Subcutaneous abdominal adipose tissue (tissue), 5 donors: ENCODE measurements around the gene ALX4.

Source experiments
- H3K27ac ChIP-seq: one replicate; pipeline ENCODE4 v1.7.0; 2013; ENCODE audit warnings: low read depth, mild to moderate bottlenecking, inconsistent platforms, low read length, moderate library complexity
- H3K27me3 ChIP-seq, 5 donors: one replicate each; pipeline ENCODE4 v1.7.0; 2013; ENCODE audit warnings: low read length in 5 of 5, inconsistent platforms in 1 of 5; ENCODE audit not compliant: control insufficient read depth in 5 of 5, insufficient read depth in 4 of 5
- H3K36me3 ChIP-seq, 5 donors: one replicate each; pipeline ENCODE4 v1.7.0; 2013; ENCODE audit warnings: low read length in 5 of 5; ENCODE audit not compliant: control insufficient read depth in 5 of 5, insufficient read depth in 5 of 5
- H3K4me1 ChIP-seq, 5 donors: one replicate each; pipeline ENCODE4 v1.7.0; 2013; ENCODE audit warnings: low read length in 5 of 5, mild to moderate bottlenecking in 3 of 5, moderate library complexity in 1 of 5; ENCODE audit not compliant: control insufficient read depth in 5 of 5, insufficient read depth in 5 of 5
- H3K4me3 ChIP-seq, 5 donors: one replicate each; pipeline ENCODE4 v1.7.0; 2013; ENCODE audit warnings: low read length in 5 of 5, low read depth in 1 of 5
- H3K9ac ChIP-seq, 5 donors: one replicate each; pipeline ENCODE4 v1.7.0; 2013; ENCODE audit warnings: low read length in 5 of 5, mild to moderate bottlenecking in 4 of 5, moderate library complexity in 3 of 5
- H3K9me3 ChIP-seq, 5 donors: one replicate each; pipeline ENCODE4 v1.7.0; 2013; ENCODE audit warnings: low read length in 5 of 5; ENCODE audit not compliant: control insufficient read depth in 5 of 5
- donor health status: healthy.
- donor health status: healthy.
- donor health status: healthy.
- donor health status: healthy.
- donor health status: healthy.

The ALX4 gene

GRCh38 chr11:44236296-44236695 is 73.6 kb downstream of the ALX4 start:
- Histone ChIP-seq H3K9me3 (no peaks in the 10 kb centered on the region), H3K27ac (no peak overlapping the region), H3K27me3 (no peaks in the 10 kb centered on the region), H3K4me3 (no peak overlapping the region), H3K36me3 (peaks cover 2 to 31% (median 15%) of the 10 kb centered on the region in 5 donors), H3K4me1 (peaks cover 0 to 11% (median 5%) of the 10 kb centered on the region in 5 donors), H3K9ac (no peak overlapping the region)

GRCh38 chr11:44235765-44236201 is 74.2 kb downstream of the ALX4 start:
- no peak overlapping the region for H3K9ac ChIP-seq
- H3K27me3 ChIP-seq: no peaks in the 10 kb centered on the region
- H3K4me1 ChIP-seq: peaks cover 0 to 11% (median 5%) of the 10 kb centered on the region in 5 donors
- H3K27ac ChIP-seq: no peak overlapping the region
- H3K9me3 ChIP-seq: no peaks in the 10 kb centered on the region
- peaks cover 2 to 31% (median 13%) of the 10 kb centered on the region in 5 donors for H3K36me3 ChIP-seq
- no peak overlapping the region for H3K4me3 ChIP-seq

GRCh38 chr11:44229624-44230023 is 80.3 kb downstream of the ALX4 start:
- H3K4me1 ChIP-seq: no peaks in the 10 kb centered on the region
- H3K36me3 ChIP-seq: peaks cover 0 to 5% (median 0%) of the 10 kb centered on the region in 5 donors
- H3K9ac ChIP-seq: no peak overlapping the region
- H3K4me3 ChIP-seq: no peak overlapping the region
- H3K27ac ChIP-seq: no peak overlapping the region
- H3K9me3 ChIP-seq: no peaks in the 10 kb centered on the region
- peaks cover 0 to 2% (median 0%) of the 10 kb centered on the region in 5 donors for H3K27me3 ChIP-seq

- no peak overlapping the region for H3K9ac ChIP-seq
- no peaks in the 10 kb centered on the region for H3K4me1 ChIP-seq
- no peak overlapping the region for H3K4me3 ChIP-seq
- H3K27me3 ChIP-seq: peaks cover 0 to 2% (median 0%) of the 10 kb centered on the region in 5 donors
- peaks cover 0 to 5% (median 0%) of the 10 kb centered on the region in 5 donors for H3K36me3 ChIP-seq
- H3K9me3 ChIP-seq: no peaks in the 10 kb centered on the region
- H3K27ac ChIP-seq: no peak overlapping the region
Observed at GRCh38 chr11:44229098-44229497, 80.8 kb downstream of the ALX4 start.

- Histone ChIP-seq H3K27ac (no peak overlapping the region), H3K36me3 (peaks cover 0 to 5% (median 0%) of the 10 kb centered on the region in 5 donors), H3K4me1 (no peaks in the 10 kb centered on the region), H3K27me3 (peaks cover 0 to 2% (median 0%) of the 10 kb centered on the region in 5 donors), H3K9me3 (no peaks in the 10 kb centered on the region), H3K9ac (no peak overlapping the region), H3K4me3 (no peak overlapping the region)
Observed at GRCh38 chr11:44228379-44228778, 81.6 kb downstream of the ALX4 start.

- Histone ChIP-seq H3K27ac (no peak overlapping the region), H3K4me3 (no peak overlapping the region), H3K27me3 (peaks cover 0 to 2% (median 0%) of the 10 kb centered on the region in 5 donors), H3K36me3 (peaks cover 0 to 3% (median 0%) of the 10 kb centered on the region in 5 donors), H3K9ac (no peak overlapping the region), H3K9me3 (no peaks in the 10 kb centered on the region), H3K4me1 (no peaks in the 10 kb centered on the region)
Observed at GRCh38 chr11:44226945-44227344, 83.0 kb downstream of the ALX4 start.

- Histone ChIP-seq H3K4me3 (no peak overlapping the region), H3K4me1 (peaks cover 0 to 2% (median 0%) of the 10 kb centered on the region in 5 donors), H3K27ac (no peak overlapping the region), H3K9ac (no peak overlapping the region), H3K9me3 (no peaks in the 10 kb centered on the region), H3K27me3 (peaks cover 0 to 2% (median 0%) of the 10 kb centered on the region in 5 donors), H3K36me3 (peaks cover 0 to 3% (median 0%) of the 10 kb centered on the region in 5 donors)
Observed at GRCh38 chr11:44226490-44226889, 83.4 kb downstream of the ALX4 start.

- H3K27ac ChIP-seq: no peak overlapping the region
- peaks cover 0 to 2% (median 0%) of the 10 kb centered on the region in 5 donors for H3K27me3 ChIP-seq
- peaks cover 0 to 3% (median 0%) of the 10 kb centered on the region in 5 donors for H3K36me3 ChIP-seq
- H3K4me3 ChIP-seq: no peak overlapping the region
- no peak overlapping the region for H3K9ac ChIP-seq
- H3K9me3 ChIP-seq: no peaks in the 10 kb centered on the region
- peaks cover 0 to 3% (median 0%) of the 10 kb centered on the region in 5 donors for H3K4me1 ChIP-seq
Observed at GRCh38 chr11:44224867-44225501, 85.0 kb downstream of the ALX4 start.

- no peak overlapping the region for H3K9ac ChIP-seq
- H3K36me3 ChIP-seq: peaks cover 0 to 3% (median 0%) of the 10 kb centered on the region in 5 donors
- no peaks in the 10 kb centered on the region for H3K9me3 ChIP-seq
- H3K4me3 ChIP-seq: no peak overlapping the region
- H3K27ac ChIP-seq: no peak overlapping the region
- no peaks in the 10 kb centered on the region for H3K27me3 ChIP-seq
- H3K4me1 ChIP-seq: peaks cover 0 to 3% (median 0%) of the 10 kb centered on the region in 5 donors
Observed at GRCh38 chr11:44223238-44223637, 86.7 kb downstream of the ALX4 start.

GRCh38 chr11:44221992-44222391 is 87.9 kb downstream of the ALX4 start:
- H3K27ac ChIP-seq: no peak overlapping the region
- H3K36me3 ChIP-seq: peaks cover 0 to 3% (median 0%) of the 10 kb centered on the region in 5 donors
- H3K9ac ChIP-seq: no peak overlapping the region

More at GRCh38 chr11:44221992-44222391, 87.9 kb downstream of the ALX4 start:
- peaks cover 0 to 3% (median 0%) of the 10 kb centered on the region in 5 donors for H3K4me1 ChIP-seq
- H3K27me3 ChIP-seq: no peaks in the 10 kb centered on the region
- no peak overlapping the region for H3K4me3 ChIP-seq
- H3K9me3 ChIP-seq: no peaks in the 10 kb centered on the region
